Brain microvascular endothelial cell (primary cell): Measurements from ENCODE around the gene DOLK.

Source experiments
- DNase-seq: peaks from one replicate; pipeline ENCODE4 v3.0.0-alpha.2; 2020
- H3K27ac ChIP-seq: fragments of 250-450 bp; sonication (Bioruptor Pico); 2 replicates; pipeline ENCODE4 v1.5.1; 2020; ENCODE audit warnings: mild to moderate bottlenecking, moderate library complexity
- H3K27me3 ChIP-seq: fragments of 250-450 bp; sonication (Bioruptor Pico); replicated peaks from 2 replicates; pipeline ENCODE4 v1.5.1; 2020; ENCODE audit warnings: mild to moderate bottlenecking
- H3K36me3 ChIP-seq: fragments of 250-450 bp; sonication (Bioruptor Pico); replicated peaks from 2 replicates; pipeline ENCODE4 v1.5.1; 2020; ENCODE audit warnings: mild to moderate bottlenecking
- H3K4me3 ChIP-seq: 2 replicates; pipeline ENCODE4 v1.5.1; 2011; ENCODE audit warnings: low read depth, mild to moderate bottlenecking, control low read depth, low read length, moderate library complexity
- CTCF ChIP-seq: IDR thresholded peaks from 2 replicates; pipeline ENCODE4 v1.5.1; 2011; ENCODE audit warnings: low read depth, mild to moderate bottlenecking, moderate library complexity, low read length, control low read depth, inconsistent platforms; ENCODE audit errors: missing control alignments
- in situ Hi-C: cut with HindIII; loops from 2 replicates; pipeline ENCODE4 v1.10.0; 2017; ENCODE audit warnings: low sequenced_read_pairs, low pct_ligation_motif_present

Gene DOLK

DNA sequence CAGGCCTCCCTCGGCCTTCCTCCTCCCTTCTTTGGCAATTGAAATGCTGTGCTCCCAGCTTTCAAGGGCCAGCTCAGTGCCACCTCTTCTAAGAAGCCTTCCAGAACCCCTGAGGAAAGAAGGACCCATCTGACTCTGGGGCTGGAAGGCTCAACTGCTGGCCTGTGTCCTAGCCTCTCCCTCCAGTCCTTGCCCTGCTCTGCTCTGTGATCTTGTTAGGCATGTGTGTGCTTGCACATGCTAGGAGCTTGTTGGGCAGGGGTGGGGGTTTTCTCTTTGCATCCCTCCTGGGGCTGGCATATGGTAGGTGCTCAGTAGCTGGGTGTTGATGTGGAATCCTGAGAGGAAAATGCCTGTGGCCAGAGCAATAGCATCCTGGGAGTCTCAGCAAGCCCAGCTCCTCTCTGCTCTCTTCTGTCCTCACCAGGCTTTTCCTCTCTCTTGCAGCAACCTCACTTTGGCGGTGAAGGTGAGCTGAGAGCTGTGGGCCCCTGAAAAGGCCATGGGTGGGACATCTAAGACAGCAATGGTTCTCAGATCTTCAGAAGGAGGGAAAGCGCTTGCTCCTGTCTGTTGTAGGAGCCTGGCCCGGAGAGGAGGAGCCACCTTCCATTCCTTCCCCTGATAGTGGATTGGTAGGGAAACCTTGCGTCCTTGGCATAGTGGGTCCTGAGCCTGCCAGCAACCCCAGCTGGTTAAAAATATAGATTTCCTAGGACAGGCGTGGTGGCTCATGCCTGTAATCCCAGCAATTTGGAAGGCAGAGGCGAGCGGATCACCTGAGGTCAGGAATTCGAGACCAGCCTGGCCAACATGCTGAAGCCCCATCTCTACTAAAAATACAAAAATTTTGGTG lies 9.9 kb downstream of the DOLK start:
- Histone ChIP-seq H3K4me3 (no peak overlapping the region), H3K27me3 (no peaks in the 10 kb centered on the region), H3K36me3 (no peaks in the 10 kb centered on the region), H3K27ac (no peak overlapping the region)
- no peak for DNase-seq
- in situ Hi-C loops, result no loop called here
- no peak for TF ChIP-seq CTCF

GRCh38 chr9:128936171-128936865 lies 11.1 kb downstream of the DOLK start:
- H3K27ac ChIP-seq, result no peak overlapping the region
- DNase-seq, result no peak
- TF ChIP-seq CTCF, result no peak
- H3K4me3 ChIP-seq, result no peak overlapping the region
- H3K36me3 ChIP-seq, result no peaks in the 10 kb centered on the region
- no peaks in the 10 kb centered on the region for H3K27me3 ChIP-seq
- in situ Hi-C loops, result no loop called here

DNA sequence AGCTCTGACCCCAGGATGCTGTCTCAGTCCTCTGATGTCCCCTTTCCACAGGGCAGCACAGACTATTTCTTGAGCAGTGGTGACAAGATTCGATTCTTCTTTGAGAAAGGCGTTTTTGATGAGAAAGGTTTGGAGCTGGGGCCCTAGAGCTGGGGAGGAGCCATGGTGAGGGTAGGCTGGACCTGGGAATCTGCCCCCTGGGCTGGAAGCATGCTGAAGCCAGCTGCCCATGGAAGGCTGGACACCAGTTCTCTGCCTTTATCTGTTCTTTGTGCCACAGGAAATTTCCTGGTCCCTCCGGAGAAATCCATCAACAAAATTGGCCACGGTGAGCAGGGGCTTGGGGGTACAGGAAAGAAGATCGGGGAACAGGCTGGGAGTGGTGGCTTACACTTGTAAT lies 13.7 kb downstream of the DOLK start:
- Histone ChIP-seq H3K27ac (no peak overlapping the region), H3K27me3 (no peaks in the 10 kb centered on the region), H3K4me3 (no peak overlapping the region), H3K36me3 (no peaks in the 10 kb centered on the region)
- DNase-seq, result no peak
- in situ Hi-C loops, result no loop called here
- TF ChIP-seq CTCF, result no peak

DNA sequence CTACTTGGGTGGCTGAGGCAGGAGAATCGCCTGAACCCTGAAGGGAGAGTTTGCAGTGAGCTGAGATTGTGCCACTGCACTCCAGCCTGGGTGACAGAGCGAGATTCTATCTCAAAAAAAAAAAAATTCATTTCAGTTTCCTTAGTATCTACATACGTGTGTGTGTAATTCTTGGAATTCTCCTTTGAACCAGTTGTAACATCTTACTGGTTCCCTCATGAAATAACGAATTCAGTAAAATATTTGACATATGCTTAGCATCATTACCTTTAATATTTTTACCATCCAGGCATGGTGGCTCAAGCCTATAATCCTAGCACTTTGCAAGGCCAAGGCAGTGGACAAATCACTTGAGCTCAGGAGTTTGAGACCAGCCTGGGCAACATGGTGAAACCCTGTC lies 17.8 kb downstream of the DOLK start:
- H3K27ac ChIP-seq, result no peak overlapping the region
- no peaks in the 10 kb centered on the region for H3K36me3 ChIP-seq
- no peak overlapping the region for H3K4me3 ChIP-seq
- H3K27me3 ChIP-seq, result no peaks in the 10 kb centered on the region
- no peak for DNase-seq
- no peak for TF ChIP-seq CTCF
- in situ Hi-C loops, result no loop called here

DNA sequence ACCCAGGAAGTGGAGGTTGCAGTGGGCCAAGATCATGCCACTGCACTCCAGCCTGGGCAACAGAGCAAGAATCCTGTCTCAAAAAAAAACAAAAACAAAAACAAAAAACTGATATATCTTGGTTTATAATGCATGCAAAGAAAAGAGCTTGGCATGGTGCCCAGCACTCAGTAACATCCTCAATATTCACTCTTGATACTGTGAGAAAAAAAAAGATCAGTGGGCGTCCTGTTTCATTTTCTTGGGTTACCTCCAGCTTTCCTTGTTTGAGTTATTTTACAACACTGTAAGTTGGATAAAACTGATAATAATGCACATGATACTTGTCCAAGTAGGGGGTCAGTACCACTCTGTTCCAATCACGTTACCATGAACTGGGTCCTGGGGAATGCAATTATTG lies 18.8 kb downstream of the DOLK start:
- no peaks in the 10 kb centered on the region for H3K36me3 ChIP-seq
- H3K27ac ChIP-seq, result no peak overlapping the region
- H3K27me3 ChIP-seq, result no peaks in the 10 kb centered on the region
- in situ Hi-C loops, result no loop called here
- no peak for DNase-seq
- no peak overlapping the region for H3K4me3 ChIP-seq
- TF ChIP-seq CTCF, result no peak
